GM12873 (cell line): Measurements from ENCODE around the gene FBLN2.

ENCODE experiments used
- TF ChIP-seq, protein P1 (sequence below): IDR thresholded peaks from 2 replicates; pipeline ENCODE4 v1.5.1; 2012; ENCODE audit warnings: low read depth, mild to moderate bottlenecking, moderate library complexity, low read length, control low read depth; ENCODE audit not compliant: insufficient read depth; ENCODE audit errors: missing control alignments

FBLN2 gene

DNA sequence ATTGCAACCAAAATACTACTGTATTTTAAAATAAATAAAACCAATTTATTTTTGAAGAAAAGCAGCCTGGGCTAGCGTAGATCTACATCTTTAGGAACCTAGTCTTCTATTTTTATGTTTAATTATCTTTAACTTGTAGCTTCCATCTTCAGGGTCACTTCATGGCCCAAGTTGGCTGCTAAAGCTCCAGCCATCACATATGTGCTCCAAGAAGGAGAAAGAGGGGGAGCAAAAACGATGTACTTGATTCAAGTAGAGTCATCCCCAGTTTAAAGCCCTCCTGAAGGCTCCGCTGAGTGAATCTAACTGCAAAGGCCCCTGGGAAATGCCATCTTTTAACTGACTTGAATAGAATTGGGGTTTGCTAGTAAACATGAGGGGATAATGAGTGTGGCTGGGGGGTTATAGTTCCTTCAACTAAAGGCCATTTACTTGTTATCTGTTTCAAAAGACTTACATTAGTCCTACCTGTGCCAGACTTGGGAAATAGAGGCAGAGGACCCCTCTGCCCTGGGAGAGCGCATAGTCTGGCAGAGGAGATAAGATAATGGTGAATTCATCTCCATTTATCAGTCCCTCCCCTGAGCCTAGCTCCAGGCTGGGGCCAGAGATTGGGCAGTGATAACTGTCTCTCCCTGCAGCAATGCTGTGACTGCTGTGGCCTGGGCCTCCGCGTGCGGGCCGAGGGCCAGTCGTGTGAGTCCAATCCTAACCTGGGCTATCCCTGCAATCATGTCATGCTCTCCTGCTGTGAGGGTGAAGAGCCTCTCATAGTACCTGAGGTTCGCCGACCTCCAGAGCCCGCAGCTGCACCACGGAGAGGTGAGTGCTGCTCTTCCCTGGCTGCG is 64.6 kb downstream of the FBLN2 start:
- TF ChIP-seq, protein P1, sequence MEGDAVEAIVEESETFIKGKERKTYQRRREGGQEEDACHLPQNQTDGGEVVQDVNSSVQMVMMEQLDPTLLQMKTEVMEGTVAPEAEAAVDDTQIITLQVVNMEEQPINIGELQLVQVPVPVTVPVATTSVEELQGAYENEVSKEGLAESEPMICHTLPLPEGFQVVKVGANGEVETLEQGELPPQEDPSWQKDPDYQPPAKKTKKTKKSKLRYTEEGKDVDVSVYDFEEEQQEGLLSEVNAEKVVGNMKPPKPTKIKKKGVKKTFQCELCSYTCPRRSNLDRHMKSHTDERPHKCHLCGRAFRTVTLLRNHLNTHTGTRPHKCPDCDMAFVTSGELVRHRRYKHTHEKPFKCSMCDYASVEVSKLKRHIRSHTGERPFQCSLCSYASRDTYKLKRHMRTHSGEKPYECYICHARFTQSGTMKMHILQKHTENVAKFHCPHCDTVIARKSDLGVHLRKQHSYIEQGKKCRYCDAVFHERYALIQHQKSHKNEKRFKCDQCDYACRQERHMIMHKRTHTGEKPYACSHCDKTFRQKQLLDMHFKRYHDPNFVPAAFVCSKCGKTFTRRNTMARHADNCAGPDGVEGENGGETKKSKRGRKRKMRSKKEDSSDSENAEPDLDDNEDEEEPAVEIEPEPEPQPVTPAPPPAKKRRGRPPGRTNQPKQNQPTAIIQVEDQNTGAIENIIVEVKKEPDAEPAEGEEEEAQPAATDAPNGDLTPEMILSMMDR, result no peak

GRCh38 chr3:13614607-13615006 is 65.7 kb downstream of the FBLN2 start:
- TF ChIP-seq, protein P1, result no peak

DNA sequence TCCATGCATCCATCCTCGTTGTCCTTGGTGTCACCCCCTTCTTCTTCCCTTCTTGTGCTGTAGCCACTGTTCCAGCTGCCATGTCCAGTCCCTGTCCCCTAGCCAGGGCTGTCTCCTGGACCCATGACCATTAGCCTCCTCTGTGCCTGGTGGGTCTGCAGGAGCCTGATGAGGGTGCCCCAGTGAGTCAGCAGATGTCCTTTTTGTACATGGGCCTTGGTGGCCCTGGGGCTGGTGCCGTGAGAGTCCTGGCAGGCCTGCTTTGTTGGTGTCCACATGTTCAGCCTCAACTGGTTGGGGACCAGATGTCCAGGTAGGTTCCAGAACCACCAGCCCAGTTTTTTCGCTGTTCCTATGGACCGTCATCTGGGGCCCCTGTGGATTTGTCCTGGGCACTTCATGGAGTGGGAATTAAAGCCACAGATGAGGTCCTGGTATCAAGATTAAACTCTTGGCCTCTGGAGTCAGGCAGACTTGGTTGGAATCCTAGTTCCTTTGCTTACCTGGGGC is 66.1 kb downstream of the FBLN2 start:
- TF ChIP-seq, protein P1, result no peak

- TF ChIP-seq, protein P1, result no peak
These were observed 67.4 kb downstream of the FBLN2 start for GRCh38 chr3:13616359-13616758.

- TF ChIP-seq, protein P1, result no peak
These were observed 68.3 kb downstream of the FBLN2 start for GRCh38 chr3:13617097-13617738.

DNA sequence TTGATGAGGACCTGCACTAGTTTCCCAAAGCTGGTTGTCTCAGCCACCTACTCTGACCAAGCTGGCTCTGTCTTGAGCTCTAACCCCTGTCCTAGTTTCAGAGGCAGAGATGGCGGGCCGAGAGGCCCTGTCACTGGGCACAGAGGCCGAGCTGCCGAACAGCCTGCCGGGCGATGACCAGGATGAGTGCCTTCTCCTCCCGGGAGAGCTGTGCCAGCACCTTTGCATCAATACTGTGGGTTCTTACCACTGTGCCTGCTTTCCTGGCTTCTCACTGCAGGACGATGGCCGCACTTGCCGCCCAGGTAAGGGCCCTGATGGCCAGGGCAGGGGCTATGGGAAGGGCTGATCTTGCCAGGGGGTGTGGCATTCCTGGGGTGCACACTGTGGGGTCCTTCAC is 69.1 kb downstream of the FBLN2 start:
- TF ChIP-seq, protein P1, result no peak

DNA sequence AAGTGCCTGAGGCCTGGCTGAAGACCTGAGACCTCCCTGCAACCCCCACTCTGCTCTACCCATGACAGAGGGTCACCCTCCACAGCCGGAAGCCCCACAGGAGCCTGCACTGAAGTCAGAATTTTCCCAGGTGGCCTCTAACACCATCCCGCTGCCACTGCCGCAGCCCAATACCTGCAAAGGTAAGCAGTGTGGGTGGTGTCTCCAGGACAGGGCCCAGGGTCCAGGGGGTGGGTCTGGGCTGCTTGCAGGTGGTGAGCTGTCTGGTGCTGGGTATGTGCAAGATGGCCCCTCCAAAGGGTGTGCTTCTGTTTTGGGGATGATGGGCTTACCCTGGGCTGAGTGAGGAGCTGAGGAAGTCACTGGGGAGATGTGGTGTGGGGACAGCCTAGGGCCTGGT is 69.9 kb downstream of the FBLN2 start:
- TF ChIP-seq, protein P1, result no peak
